Measurements from ENCODE around the gene CD200R1L.

- TF ChIP-seq POLR2A (IDR thresholded peaks at IDR 0.05) (no peak), CTCF (IDR thresholded peaks at IDR 0.05) (no peak)
Observed at GRCh38 chr3:112786881-112787579, 59.6 kb downstream of the CD200R1L start.
